Esophagus squamous epithelium (tissue), 5 donors: ENCODE measurements around the gene VCAN. TPM values are rescaled to one million over a fixed set of nuclear protein-coding genes. Genes with fewer than 3 reads are reported as not detected.

ENCODE experiments used
- DNase-seq: peaks from one replicate; lab custom pipeline; 2025; lab: John Stamatoyannopoulos, UW
- H3K27ac ChIP-seq, 4 donors: fragments of 200-600 bp; sonication (generic); one replicate each; pipeline ENCODE4 v1.5.1; 2016 to 2019; ENCODE audit warnings: mild to moderate bottlenecking in 1 of 4
- H3K27me3 ChIP-seq, 4 donors: fragments of 200-600 bp; sonication (generic); 1 replicate in 3 of 4; 2 replicates in 1 of 4; pipeline versions ENCODE4 v1.5.1 to v1.6.0; 2017 to 2021; ENCODE audit warnings: antibody characterized with exemption in 1 of 4
- H3K36me3 ChIP-seq, 3 donors: fragments of 200-600 bp; sonication (generic); one replicate each; pipeline ENCODE4 v1.5.1; 2016 to 2019
- H3K4me1 ChIP-seq, 3 donors: fragments of 200-600 bp; sonication (generic); one replicate each; pipeline ENCODE4 v1.5.1; 2017 to 2019
- H3K4me3 ChIP-seq, 4 donors: fragments of 200-600 bp; sonication (generic); 1 replicate in 3 of 4; 2 replicates in 1 of 4; pipeline ENCODE4 v1.5.1; 2016 to 2019; ENCODE audit warnings: mild to moderate bottlenecking in 2 of 4, moderate library complexity in 1 of 4
- H3K9me3 ChIP-seq, 3 donors: fragments of 200-600 bp; sonication (generic); one replicate each; pipeline ENCODE4 v1.5.1; 2016 to 2019
- POLR2A ChIP-seq, 4 donors: fragments of 450-650 bp; IDR thresholded peaks; one replicate each; pipeline ENCODE4 v1.6.1; 2017; ENCODE audit warnings: antibody characterized with exemption in 4 of 4, mild to moderate bottlenecking in 4 of 4, moderate library complexity in 3 of 4
- WGBS, 2 donors: methylation state at CpG; one replicate each; pipeline ENCODE4 v1.1.5; 2018; 5-methylcytosine and 5-hydroxymethylcytosine counted together
- intact Hi-C: fragments of 100-400 bp; cut with DNase I; formaldehyde crosslinking; loops from one replicate; pipeline ENCODE4 v1.15.0; 2022
- total RNA-seq, 4 donors: library from RNA; depleted of rRNA; stranded (reverse); fragments of >200 nt; gene quantifications; one replicate each; pipeline ENCODE4 v1.1.0, GENCODE V29; 2016
- TF ChIP-seq, protein P1 (sequence below), 6 experiments: fragments of 450-650 bp in 4 of 6; fragments of 200-600 bp in 2 of 6; sonication (generic) in 2 of 6; IDR thresholded peaks; one replicate each; pipeline ENCODE4 v1.5.1; 2016 to 2019; ENCODE audit warnings: antibody characterized with exemption in 6 of 6, mild to moderate bottlenecking in 4 of 6, moderate library complexity in 4 of 6
- donor health status: DM: yes; HTN: yes; CAD: no.

Gene VCAN
- total RNA-seq, 4 donors from 2014 or later: 0.30 to 36.1 (median 7.2) TPM

DNA sequence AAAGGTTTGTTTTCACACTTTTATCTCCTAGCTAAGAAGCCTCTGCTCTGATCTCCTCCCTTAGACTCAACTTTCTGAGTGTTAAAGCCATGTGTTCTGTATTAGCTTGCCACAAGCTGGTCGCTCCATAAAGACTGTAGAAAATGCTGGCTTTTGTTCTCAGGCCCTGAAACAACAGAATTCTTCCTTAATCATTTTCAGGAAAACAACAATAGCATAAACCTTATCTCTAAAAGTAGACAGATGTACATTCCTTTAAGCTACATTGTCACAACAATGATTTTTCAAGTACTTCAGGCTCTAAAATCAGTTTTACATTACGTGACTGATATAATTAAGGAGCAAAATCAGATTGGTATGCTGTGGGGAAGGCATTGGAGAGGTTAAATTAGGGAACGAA lies 41.9 kb downstream of the VCAN start:
- no peaks in the 10 kb centered on the region for H3K36me3 ChIP-seq
- 58 to 67% methylated on average over 3 of the region's 3 CpGs for WGBS, 2 donors
- H3K27ac ChIP-seq: no peak overlapping the region
- TF ChIP-seq, protein P1, sequence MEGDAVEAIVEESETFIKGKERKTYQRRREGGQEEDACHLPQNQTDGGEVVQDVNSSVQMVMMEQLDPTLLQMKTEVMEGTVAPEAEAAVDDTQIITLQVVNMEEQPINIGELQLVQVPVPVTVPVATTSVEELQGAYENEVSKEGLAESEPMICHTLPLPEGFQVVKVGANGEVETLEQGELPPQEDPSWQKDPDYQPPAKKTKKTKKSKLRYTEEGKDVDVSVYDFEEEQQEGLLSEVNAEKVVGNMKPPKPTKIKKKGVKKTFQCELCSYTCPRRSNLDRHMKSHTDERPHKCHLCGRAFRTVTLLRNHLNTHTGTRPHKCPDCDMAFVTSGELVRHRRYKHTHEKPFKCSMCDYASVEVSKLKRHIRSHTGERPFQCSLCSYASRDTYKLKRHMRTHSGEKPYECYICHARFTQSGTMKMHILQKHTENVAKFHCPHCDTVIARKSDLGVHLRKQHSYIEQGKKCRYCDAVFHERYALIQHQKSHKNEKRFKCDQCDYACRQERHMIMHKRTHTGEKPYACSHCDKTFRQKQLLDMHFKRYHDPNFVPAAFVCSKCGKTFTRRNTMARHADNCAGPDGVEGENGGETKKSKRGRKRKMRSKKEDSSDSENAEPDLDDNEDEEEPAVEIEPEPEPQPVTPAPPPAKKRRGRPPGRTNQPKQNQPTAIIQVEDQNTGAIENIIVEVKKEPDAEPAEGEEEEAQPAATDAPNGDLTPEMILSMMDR (IDR thresholded peaks at IDR 0.05): no peak
- TF ChIP-seq POLR2A (IDR thresholded peaks at IDR 0.05): no peak
- DNase-seq: no peak
- H3K9me3 ChIP-seq: no peaks in the 10 kb centered on the region
- no peaks in the 10 kb centered on the region for H3K4me1 ChIP-seq
- H3K4me3 ChIP-seq: no peak overlapping the region
- intact Hi-C loops: no loop called here
- no peaks in the 10 kb centered on the region for H3K27me3 ChIP-seq

DNA sequence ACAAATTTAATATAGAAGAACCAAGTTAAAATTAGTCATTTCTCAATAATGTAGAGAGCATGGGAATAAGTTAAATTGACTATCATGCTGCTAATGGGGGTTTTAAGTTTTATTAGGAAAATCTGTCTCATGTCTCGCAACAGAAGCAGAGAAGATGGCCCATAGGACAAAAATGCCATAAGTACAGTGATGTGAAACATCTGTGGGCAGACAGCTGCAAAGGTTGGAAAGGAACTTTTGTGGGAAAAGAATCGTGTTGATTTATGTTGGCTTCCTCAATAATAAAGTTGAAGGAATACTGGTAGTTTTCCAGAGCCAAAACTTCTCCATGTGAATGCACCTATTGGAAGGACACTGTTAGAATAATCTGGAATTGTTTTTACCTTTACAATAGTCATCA lies 44.8 kb downstream of the VCAN start:
- Histone ChIP-seq H3K27me3 (no peaks in the 10 kb centered on the region), H3K4me3 (no peak overlapping the region), H3K9me3 (no peaks in the 10 kb centered on the region), H3K4me1 (no peaks in the 10 kb centered on the region), H3K27ac (no peak overlapping the region), H3K36me3 (no peaks in the 10 kb centered on the region)
- no peak for DNase-seq
- TF ChIP-seq, protein P1 (IDR thresholded peaks at IDR 0.05): no peak
- no peak for TF ChIP-seq POLR2A (IDR thresholded peaks at IDR 0.05)
- 56 to 61% methylated on average over 2 of the region's 2 CpGs for WGBS, 2 donors
- intact Hi-C loops: no loop called here

DNA sequence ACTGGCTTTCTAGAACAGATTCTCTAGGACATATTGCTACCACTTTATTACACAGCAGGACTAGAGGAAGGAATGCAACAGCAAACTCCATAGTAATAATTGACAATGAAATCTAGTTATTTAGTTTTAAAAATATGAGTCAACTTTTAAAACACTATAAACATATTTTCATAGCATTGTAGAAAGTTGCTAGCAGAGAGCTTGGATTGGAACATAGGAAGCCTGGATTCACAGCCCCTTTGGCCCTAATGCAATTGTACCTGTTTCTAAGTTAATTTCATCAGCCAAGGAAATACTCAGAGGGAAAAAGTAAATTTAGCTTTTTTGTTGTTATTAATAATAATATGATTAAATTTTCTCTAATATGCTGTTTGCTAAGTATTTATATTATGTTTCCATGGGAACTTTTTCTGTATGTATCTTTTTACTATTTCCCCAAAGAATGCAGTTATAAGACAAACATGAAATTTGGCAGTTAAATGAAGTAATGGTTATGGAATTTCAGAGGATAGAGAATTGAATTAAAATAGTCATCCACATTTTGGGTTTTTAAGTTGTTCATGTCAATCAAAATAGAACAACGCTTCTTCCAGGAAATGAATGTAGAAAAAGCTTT lies 45.6 kb downstream of the VCAN start:
- Histone ChIP-seq H3K36me3 (no peaks in the 10 kb centered on the region), H3K9me3 (no peaks in the 10 kb centered on the region), H3K27ac (no peak overlapping the region), H3K27me3 (no peaks in the 10 kb centered on the region), H3K4me1 (no peaks in the 10 kb centered on the region), H3K4me3 (no peak overlapping the region)
- TF ChIP-seq, protein P1 (IDR thresholded peaks at IDR 0.05): no peak
- no peak for TF ChIP-seq POLR2A (IDR thresholded peaks at IDR 0.05)
- WGBS, 2 donors: 36 to 55% methylated on average over 1 of the region's 1 CpG
- no peak for DNase-seq
- intact Hi-C loops: no loop called here

DNA sequence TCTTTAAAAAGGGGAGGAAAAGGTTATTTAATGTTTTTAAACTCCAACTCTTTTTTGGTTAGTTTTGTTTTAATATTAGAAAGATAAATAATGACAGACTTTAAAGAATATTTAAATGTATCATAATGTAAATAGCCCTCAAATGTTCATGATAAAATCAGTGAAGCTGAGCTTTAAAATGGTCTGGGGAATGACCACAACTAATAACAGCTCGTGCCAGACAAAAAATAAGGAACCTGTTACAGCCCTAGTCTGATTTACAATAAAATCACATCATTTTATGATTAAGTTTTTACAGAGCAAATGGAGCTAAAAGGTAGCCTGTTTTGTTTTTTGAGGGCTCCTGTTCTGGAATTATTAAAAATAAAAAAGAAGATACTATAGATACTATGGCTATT lies 46.1 kb downstream of the VCAN start:
- Histone ChIP-seq H3K9me3 (no peaks in the 10 kb centered on the region), H3K36me3 (no peaks in the 10 kb centered on the region), H3K27ac (no peak overlapping the region), H3K4me1 (no peaks in the 10 kb centered on the region), H3K27me3 (no peaks in the 10 kb centered on the region), H3K4me3 (no peak overlapping the region)
- 23 to 63% methylated on average over 1 of the region's 1 CpG for WGBS, 2 donors
- no peak for TF ChIP-seq POLR2A (IDR thresholded peaks at IDR 0.05)
- TF ChIP-seq, protein P1 (IDR thresholded peaks at IDR 0.05): no peak
- DNase-seq: no peak
- intact Hi-C loops: no loop called here

DNA sequence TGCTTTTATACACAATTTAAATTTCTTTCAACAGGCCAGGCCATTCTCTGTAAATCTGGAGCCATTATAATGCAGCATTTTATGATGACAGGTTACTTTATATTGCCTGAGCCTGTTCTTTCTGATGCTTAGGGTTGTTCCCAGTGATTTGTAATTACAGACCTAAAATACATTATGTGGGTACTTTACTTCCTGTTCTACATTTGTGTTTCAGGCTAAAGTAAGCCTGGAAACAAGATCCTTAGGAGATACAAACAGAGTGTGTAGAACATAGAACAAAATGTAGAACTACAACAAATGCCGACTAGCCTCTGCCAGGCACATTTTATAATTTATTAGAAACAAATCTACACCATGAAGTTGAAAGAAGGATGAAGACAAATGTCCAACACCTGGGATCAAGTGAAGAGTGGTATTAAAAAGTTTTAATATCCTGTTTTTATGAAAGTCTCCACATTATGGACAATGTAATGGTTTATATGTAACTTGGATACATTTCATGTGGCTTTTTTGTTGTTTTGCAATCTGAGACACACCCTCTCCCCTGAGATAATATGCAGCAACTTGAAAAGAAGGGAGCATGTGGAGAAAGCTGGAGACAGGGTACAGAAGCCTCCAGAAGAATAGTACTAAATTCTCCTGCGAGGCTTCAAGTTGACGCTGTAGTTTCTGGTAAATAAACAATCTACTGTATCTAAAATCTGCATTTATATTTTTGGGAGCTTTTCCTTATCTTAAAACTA lies 46.9 kb downstream of the VCAN start:
- Histone ChIP-seq H3K9me3 (no peaks in the 10 kb centered on the region), H3K27me3 (no peaks in the 10 kb centered on the region), H3K36me3 (no peaks in the 10 kb centered on the region), H3K4me3 (no peak overlapping the region), H3K27ac (no peak overlapping the region), H3K4me1 (no peaks in the 10 kb centered on the region)
- 65 to 71% methylated on average over 3 of the region's 3 CpGs for WGBS, 2 donors
- DNase-seq: no peak
- intact Hi-C loops: no loop called here
- TF ChIP-seq, protein P1 (IDR thresholded peaks at IDR 0.05): no peak
- no peak for TF ChIP-seq POLR2A (IDR thresholded peaks at IDR 0.05)
